ENCODE results near the gene CMKLR1.

CMKLR1 gene

DNA sequence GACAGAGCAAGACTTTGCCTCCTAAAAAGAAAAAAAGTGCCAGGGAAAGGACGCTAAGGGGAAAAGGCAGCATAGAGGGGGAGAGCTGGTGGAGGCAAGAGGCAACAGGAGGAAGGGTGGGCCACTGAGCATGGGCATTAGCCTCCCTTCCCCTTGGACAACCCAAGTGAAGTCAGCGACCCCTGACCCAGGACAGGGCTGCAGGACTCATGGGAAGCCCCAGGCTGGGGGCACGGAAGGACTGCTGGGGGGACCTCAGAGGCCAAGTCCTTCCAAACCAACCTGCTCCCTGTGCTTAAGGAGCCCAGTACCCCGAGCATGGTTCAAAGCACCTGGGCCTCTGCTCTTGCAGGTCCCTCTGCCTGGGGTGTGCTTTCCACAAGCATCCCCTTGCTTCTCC lies 27.5 kb downstream of the CMKLR1 start:
- H3K4me1 ChIP-seq = peaks cover 38% of the 10 kb centered on the region

DNA sequence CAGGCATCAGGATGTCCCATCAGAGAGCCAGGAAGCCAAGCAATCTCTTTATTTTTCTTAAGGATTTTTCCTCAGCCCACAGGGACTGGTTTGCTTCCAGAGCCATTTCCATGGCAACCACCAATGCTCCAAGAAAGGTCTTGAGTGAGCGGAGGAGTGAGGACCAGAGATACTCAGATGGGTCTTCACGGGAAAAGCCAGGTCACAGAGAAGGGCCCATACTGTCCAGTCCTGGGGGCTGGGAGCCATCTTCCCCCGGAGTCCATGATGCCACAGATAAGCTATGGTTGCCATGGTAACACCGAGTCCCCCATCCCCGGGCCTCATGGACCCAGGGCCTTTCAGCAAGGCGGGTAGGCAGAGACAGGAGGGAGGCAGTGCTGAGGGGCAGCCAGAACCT lies 28.6 kb downstream of the CMKLR1 start:
- no peak overlapping the region for H3K4me3 ChIP-seq

More for the DNA sequence above, 27.5 kb downstream of the CMKLR1 start:
- H4K20me1 ChIP-seq = peaks cover 21% of the 10 kb centered on the region; the same call in 1 of the 2 replicates
- no peaks in the 10 kb centered on the region for H3K9me3 ChIP-seq
- no peak overlapping the region for H3K27ac ChIP-seq
- peaks cover 34% of the 10 kb centered on the region for H3K27me3 ChIP-seq
- no peak overlapping the region for H3K9ac ChIP-seq
- no peak for TF ChIP-seq Cebpa-rat (IDR thresholded peaks at IDR 0.05)
- no peak overlapping the region for H3K4me3 ChIP-seq
- no peaks in the 10 kb centered on the region for H3K36me3 ChIP-seq
- no peak overlapping the region for H3K4me2 ChIP-seq

DNA sequence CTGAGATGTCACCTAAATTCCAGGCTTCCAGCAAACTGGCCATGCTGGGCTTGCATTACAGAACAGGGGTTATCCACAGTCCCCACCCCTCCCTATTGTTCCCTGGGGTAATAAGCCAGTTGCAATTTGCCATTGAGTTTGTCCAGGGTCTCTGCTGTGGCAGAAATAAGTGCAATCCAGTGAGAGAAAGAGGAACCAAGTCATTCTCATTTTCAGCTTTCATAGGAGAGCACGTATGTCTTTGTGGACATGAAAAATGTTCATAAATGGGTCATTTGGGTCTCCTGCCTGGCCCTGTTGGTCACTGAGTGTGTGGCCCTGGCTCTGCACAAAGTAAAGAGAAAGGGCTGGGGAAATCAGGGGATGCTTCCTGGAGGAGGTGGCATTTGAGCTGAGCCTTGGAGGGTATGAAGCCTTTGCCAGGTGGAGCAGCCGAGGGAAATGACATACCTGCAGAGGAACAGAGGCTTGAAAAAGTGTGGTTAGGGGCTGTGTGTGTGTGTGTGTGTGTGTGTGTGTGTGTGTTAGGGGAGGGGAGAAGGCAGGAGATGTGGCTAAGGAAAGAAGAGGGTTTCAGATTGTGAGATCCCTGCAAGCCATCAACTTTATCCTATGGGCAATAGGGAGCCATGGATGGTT lies 29.3 kb downstream of the CMKLR1 start:
- no peak overlapping the region for H3K27ac ChIP-seq
- H3K9ac ChIP-seq = no peak overlapping the region
- H3K4me2 ChIP-seq = no peak overlapping the region
- H3K4me3 ChIP-seq = no peak overlapping the region
- no peak for TF ChIP-seq Cebpa-rat (IDR thresholded peaks at IDR 0.05)
- H3K4me1 ChIP-seq = peaks cover 32% of the 10 kb centered on the region
- H4K20me1 ChIP-seq = peaks cover 13% of the 10 kb centered on the region; the same call in 1 of the 2 replicates
- H3K9me3 ChIP-seq = no peaks in the 10 kb centered on the region
- no peaks in the 10 kb centered on the region for H3K36me3 ChIP-seq
- peaks cover 34% of the 10 kb centered on the region for H3K27me3 ChIP-seq

More for the DNA sequence above, 28.6 kb downstream of the CMKLR1 start:
- TF ChIP-seq Cebpa-rat (IDR thresholded peaks at IDR 0.05) = no peak
- H3K36me3 ChIP-seq = no peaks in the 10 kb centered on the region
- H3K4me1 ChIP-seq = peaks cover 33% of the 10 kb centered on the region
- H3K9me3 ChIP-seq = no peaks in the 10 kb centered on the region
- H3K27ac ChIP-seq = no peak overlapping the region
- peaks cover 32% of the 10 kb centered on the region for H3K27me3 ChIP-seq
- H4K20me1 ChIP-seq = peaks cover 13% of the 10 kb centered on the region; the same call in 1 of the 2 replicates
- no peak overlapping the region for H3K4me2 ChIP-seq
- no peak overlapping the region for H3K9ac ChIP-seq

DNA sequence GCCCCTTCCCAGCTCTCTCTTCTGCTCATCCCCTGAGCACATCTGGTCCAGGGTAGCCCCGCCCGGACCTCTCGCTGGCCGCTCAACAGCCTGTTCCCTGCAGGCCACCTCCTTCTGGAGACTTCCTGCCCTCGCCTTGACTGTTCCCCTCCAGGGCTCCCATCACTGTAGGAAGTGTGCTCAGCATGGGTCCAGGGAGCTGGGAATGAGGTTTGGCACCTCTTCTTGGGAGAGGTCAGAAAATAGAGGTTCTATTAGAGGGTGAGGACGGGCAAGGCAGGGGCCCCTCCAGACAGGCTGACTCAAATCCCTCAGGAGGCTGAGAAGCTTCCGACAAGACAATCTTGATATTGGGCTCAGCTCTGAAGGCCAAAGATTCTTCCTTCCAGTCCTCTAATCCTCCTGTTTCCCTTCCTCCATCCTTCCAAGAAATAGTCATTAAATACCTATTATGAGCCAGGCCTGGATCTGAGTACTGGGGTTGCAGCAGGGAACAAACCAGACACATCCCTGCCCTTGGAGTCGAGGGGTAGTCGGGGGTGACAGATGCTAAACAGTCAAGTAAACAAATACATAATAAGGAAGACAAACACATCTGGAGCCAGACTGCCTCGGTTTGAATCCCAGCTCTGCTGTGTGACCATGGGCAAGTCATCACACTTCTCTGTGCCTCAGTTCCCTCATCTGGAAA lies 30.6 kb downstream of the CMKLR1 start:
- H3K4me2 ChIP-seq = no peak overlapping the region
- H3K9me3 ChIP-seq = no peaks in the 10 kb centered on the region
- peaks cover 20% of the 10 kb centered on the region for H3K4me1 ChIP-seq
- H3K36me3 ChIP-seq = no peaks in the 10 kb centered on the region
- H3K9ac ChIP-seq = no peak overlapping the region
- peaks cover 46% of the 10 kb centered on the region for H3K27me3 ChIP-seq
- H3K4me3 ChIP-seq = no peak overlapping the region
- H3K27ac ChIP-seq = no peak overlapping the region
- TF ChIP-seq Cebpa-rat (IDR thresholded peaks at IDR 0.05) = no peak
- H4K20me1 ChIP-seq = peaks cover 13% of the 10 kb centered on the region; the same call in 1 of the 2 replicates

DNA sequence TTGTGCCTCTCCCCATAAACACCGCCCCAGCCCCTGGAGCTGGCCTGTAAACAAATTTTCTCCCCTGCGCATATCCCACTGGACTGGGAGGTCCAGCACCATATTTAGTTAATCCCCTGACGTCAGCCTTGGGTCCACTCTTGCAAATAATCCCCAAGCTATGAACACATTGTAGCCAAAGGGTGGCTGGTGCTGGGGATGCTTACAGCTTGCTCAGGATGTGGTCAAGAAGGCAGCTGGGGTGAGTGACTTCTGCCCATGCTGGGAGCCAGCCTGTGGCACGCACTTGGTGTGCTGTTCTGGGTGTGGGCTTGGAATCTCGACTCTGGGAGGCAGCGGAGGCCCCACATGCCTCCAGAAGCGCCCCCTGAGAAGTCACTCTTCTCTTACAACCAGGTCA lies 32.1 kb downstream of the CMKLR1 start:
- Histone ChIP-seq H3K36me3 (no peaks in the 10 kb centered on the region), H4K20me1 (peaks cover 7% of the 10 kb centered on the region; the same call in 1 of the 2 replicates), H3K4me2 (no peak overlapping the region), H3K4me3 (no peak overlapping the region), H3K9me3 (no peaks in the 10 kb centered on the region), H3K27me3 (peaks cover 43% of the 10 kb centered on the region), H3K9ac (no peak overlapping the region), H3K27ac (no peak overlapping the region), H3K4me1 (peaks cover 7% of the 10 kb centered on the region)
- no peak for TF ChIP-seq Cebpa-rat (IDR thresholded peaks at IDR 0.05)

DNA sequence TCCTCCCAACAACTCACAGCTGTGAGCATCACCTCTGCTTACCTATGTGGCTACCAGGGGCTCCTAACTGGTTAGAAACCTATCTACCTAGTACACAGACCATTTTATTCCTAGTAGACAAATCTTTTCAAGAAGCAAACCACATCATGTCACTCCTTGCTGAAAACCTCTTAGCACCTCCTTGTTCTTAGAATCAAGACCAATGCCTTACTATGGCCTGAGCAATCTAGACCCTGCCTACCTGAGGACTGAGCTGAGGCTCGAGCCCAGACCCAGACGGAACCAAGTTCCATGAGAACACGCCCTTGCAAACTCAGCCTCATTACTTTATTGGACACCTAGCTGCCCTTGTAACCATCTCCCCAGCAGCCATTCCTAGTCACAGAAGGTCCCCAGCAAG lies 32.6 kb downstream of the CMKLR1 start:
- peaks cover 7% of the 10 kb centered on the region for H3K4me1 ChIP-seq
- no peak overlapping the region for H3K27ac ChIP-seq

DNA sequence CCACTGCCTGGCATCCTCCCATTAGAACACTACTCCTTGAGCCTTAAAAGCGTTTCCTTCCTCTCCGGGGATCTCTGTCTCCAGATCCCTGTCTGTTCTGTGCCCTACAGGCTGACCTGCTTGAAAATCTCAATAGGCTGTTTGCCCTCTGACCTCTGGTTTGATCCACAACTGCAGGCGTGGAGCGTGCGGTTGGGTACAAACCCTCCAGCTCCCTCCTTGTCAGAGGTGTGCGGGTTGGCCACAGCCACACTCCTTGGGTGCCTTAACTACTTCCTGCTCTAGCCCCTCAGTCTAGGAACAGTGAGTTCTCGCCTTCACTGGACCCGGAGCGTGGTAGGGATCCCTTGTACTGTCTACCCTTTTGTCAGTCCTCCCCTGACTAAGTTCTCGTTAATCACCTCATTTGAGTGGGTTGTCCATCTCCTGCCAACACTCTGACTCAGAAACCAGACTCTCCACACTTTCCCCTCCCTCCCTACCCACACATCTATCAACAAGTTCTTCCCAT lies 33.1 kb downstream of the CMKLR1 start:
- Histone ChIP-seq H3K4me3 (no peak overlapping the region), H4K20me1 (peaks cover 7% of the 10 kb centered on the region; the same call in 1 of the 2 replicates), H3K4me2 (peak overlapping the region; percentile 30; the same call in 1 of the 2 replicates), H3K27ac (no peak overlapping the region), H3K36me3 (no peaks in the 10 kb centered on the region), H3K9ac (no peak overlapping the region), H3K27me3 (peaks cover 43% of the 10 kb centered on the region), H3K9me3 (no peaks in the 10 kb centered on the region), H3K4me1 (peaks cover 7% of the 10 kb centered on the region)
- TF ChIP-seq Cebpa-rat (IDR thresholded peaks at IDR 0.05) = no peak

More for the DNA sequence above, 32.6 kb downstream of the CMKLR1 start:
- H4K20me1 ChIP-seq = peaks cover 7% of the 10 kb centered on the region; the same call in 1 of the 2 replicates
- no peaks in the 10 kb centered on the region for H3K36me3 ChIP-seq
- H3K9me3 ChIP-seq = no peaks in the 10 kb centered on the region
- H3K27me3 ChIP-seq = peaks cover 43% of the 10 kb centered on the region
- H3K9ac ChIP-seq = no peak overlapping the region
- no peak overlapping the region for H3K4me3 ChIP-seq
- TF ChIP-seq Cebpa-rat (IDR thresholded peaks at IDR 0.05) = no peak
- no peak overlapping the region for H3K4me2 ChIP-seq

DNA sequence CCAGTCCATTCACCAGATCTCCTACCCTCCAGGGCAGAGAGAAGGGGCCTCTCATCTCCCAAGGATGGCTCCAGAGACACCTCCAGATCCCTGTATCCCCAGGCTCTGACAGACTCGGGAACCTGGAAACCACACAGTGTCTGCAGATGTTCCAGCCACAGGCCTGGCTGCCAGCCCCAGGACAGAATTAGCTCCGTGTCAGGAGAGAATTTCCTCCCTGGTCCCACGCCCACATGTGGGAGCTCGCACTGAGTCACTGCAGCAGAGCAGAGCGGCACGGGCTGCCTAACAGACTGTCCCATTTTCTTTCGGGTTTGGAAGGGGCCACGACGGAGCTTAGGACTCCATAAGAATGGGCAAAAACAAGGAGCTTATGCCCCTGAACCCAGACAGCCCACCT lies 33.6 kb downstream of the CMKLR1 start:
- Histone ChIP-seq H3K27me3 (peaks cover 43% of the 10 kb centered on the region), H3K4me1 (peaks cover 7% of the 10 kb centered on the region), H3K27ac (no peak overlapping the region), H3K4me2 (peak overlapping the region; percentile 30; the same call in 1 of the 2 replicates), H3K36me3 (no peaks in the 10 kb centered on the region), H4K20me1 (peaks cover 7% of the 10 kb centered on the region; the same call in 1 of the 2 replicates), H3K9me3 (no peaks in the 10 kb centered on the region), H3K4me3 (no peak overlapping the region), H3K9ac (no peak overlapping the region)
- no peak for TF ChIP-seq Cebpa-rat (IDR thresholded peaks at IDR 0.05)

DNA sequence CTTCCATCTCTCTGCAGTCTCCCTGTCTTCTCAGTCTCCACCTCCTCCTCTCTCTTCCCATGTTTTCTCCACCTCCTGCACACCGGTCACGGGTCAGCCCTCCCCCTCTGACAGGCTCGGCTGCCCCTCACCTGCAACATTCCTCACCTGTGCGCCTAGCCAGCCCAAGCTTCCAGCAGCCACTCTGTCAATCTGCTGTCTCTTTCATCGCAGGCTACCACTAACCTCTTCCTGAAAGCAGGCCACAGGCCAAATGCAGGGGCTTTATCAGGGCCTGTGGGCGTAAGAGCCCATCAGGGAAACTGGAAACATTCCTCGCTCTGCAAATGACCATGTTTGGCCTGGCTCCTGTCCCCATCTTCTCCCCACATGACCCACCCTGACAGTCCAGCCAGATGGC lies 34.5 kb downstream of the CMKLR1 start:
- no peak overlapping the region for H3K4me2 ChIP-seq
- peaks cover 43% of the 10 kb centered on the region for H3K27me3 ChIP-seq
- H3K27ac ChIP-seq = no peak overlapping the region
- no peak overlapping the region for H3K9ac ChIP-seq
- peaks cover 7% of the 10 kb centered on the region for H3K4me1 ChIP-seq
- no peak overlapping the region for H3K4me3 ChIP-seq
- no peaks in the 10 kb centered on the region for H3K36me3 ChIP-seq
- no peak for TF ChIP-seq Cebpa-rat (IDR thresholded peaks at IDR 0.05)
- no peaks in the 10 kb centered on the region for H3K9me3 ChIP-seq
- peaks cover 7% of the 10 kb centered on the region; the same call in 1 of the 2 replicates for H4K20me1 ChIP-seq

DNA sequence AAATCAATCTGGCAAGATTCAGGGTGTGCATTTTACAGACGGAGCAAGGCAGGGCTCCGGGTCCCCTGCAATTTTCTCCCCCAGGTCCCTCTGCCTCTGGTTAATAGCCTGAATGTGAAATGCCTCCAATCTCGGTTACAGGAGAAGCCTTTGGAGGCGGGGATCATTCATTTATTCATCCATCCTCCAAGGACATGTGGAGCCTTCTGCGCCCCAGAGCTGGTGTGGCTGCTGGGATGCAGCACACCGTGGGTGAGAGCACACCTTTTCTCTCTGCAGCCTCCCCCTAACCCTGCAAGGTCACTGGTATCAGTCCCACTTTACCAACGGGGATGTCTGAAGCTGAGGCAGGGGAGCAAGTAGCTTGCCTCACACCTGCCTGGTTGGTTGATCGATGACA lies 35.4 kb downstream of the CMKLR1 start:
- peaks cover 7% of the 10 kb centered on the region; the same call in 1 of the 2 replicates for H4K20me1 ChIP-seq
- peaks cover 7% of the 10 kb centered on the region for H3K4me1 ChIP-seq
- H3K4me2 ChIP-seq = no peak overlapping the region
- peaks cover 43% of the 10 kb centered on the region for H3K27me3 ChIP-seq
- H3K9ac ChIP-seq = no peak overlapping the region
- no peak overlapping the region for H3K27ac ChIP-seq
- no peaks in the 10 kb centered on the region for H3K36me3 ChIP-seq
- TF ChIP-seq Cebpa-rat (IDR thresholded peaks at IDR 0.05) = no peak
- no peak overlapping the region for H3K4me3 ChIP-seq
- no peaks in the 10 kb centered on the region for H3K9me3 ChIP-seq
